Left lung (tissue), 10 donors: Measurements from ENCODE around the gene GPR153. TPM values are rescaled to one million over a fixed set of nuclear protein-coding genes. Genes with fewer than 3 reads are reported as not detected.

Experiments used
- ATAC-seq: fragments of 200-7000 bp; cut with Tn5 transposase; one replicate; pipeline ENCODE4 v1.9.1; 2020; ENCODE audit warnings: moderate library complexity
- DNase-seq, 4 donors: peaks; one replicate each; pipeline ENCODE4 v3.0.0-alpha.2; 2013 to 2020
- H3K27ac ChIP-seq, 2 donors: fragments of 200-600 bp; sonication (generic) in 1 of 2; one replicate each; pipeline versions ENCODE4 v1.5.0 to v1.8.0; 2020 to 2021
- H3K27me3 ChIP-seq, 2 donors: fragments of 200-600 bp; sonication (generic) in 1 of 2; one replicate each; pipeline versions ENCODE4 v1.5.0 to v1.8.0; 2020 to 2021
- H3K36me3 ChIP-seq, 2 donors: fragments of 200-600 bp; sonication (generic) in 1 of 2; one replicate each; pipeline versions ENCODE4 v1.5.0 to v1.8.0; 2020 to 2021
- H3K4me1 ChIP-seq, 2 donors: fragments of 200-600 bp; one replicate each; pipeline ENCODE4 v1.8.0; 2021
- H3K4me3 ChIP-seq, 2 donors: fragments of 200-600 bp; sonication (generic) in 1 of 2; one replicate each; pipeline versions ENCODE4 v1.5.0 to v1.8.0; 2020 to 2021; ENCODE audit warnings: mild to moderate bottlenecking in 1 of 2
- H3K9me3 ChIP-seq, 2 donors: fragments of 200-600 bp; sonication (generic) in 1 of 2; one replicate each; pipeline versions ENCODE4 v1.5.0 to v1.8.0; 2020 to 2021
- CTCF ChIP-seq, 2 donors: fragments of 200-600 bp; sonication (generic) in 1 of 2; IDR thresholded peaks; one replicate each; pipeline versions ENCODE4 v1.5.0 to v1.8.0; 2021; ENCODE audit warnings: antibody characterized with exemption in 2 of 2
- intact Hi-C, 2 donors: fragments of 100-400 bp; cut with DNase I; formaldehyde crosslinking; loops; one replicate each; pipeline versions ENCODE4 v1.11.2 to v1.14.2; 2022
- polyA plus RNA-seq, 6 donors: library from polyadenylated mRNA; unstranded; fragments of 120-200 nt; gene quantifications; one replicate each; pipeline ENCODE4 v1.2.1, GENCODE V29; 2013; ENCODE audit not compliant: insufficient read length in 6 of 6
- total RNA-seq, 2 donors: library from RNA; stranded (reverse); fragmentation: NEBNext Ultra II Directional; extraction: Animal tissue kit (Norgen Biotek cat#: 25700); gene quantifications; one replicate each; pipeline ENCODE4 v1.2.1, GENCODE V29; 2021
- donor health status: DM: no; HTN: yes; CAD: no.
- donor health status: DM: no; HTN: no; CAD: no.

Gene GPR153
- total and polyA plus RNA-seq, 8 donors = 13.8 to 31.6 (median 18.0) TPM

GRCh38 chr1:6239950-6240768 lies 20.7 kb downstream of the GPR153 start:
- Histone ChIP-seq H3K27ac (no peak overlapping the region), H3K4me3 (no peak overlapping the region), H3K4me1 (peaks cover 2 to 22% of the 10 kb centered on the region in 2 donors), H3K27me3 (peaks cover 40 to 76% of the 10 kb centered on the region in 2 donors), H3K36me3 (no peaks in the 10 kb centered on the region), H3K9me3 (no peaks in the 10 kb centered on the region)
- TF ChIP-seq CTCF (IDR thresholded peaks at IDR 0.05) = no peak
- intact Hi-C loops = no loop called here
- DNase-seq (no peak), ATAC-seq (no peak)

DNA sequence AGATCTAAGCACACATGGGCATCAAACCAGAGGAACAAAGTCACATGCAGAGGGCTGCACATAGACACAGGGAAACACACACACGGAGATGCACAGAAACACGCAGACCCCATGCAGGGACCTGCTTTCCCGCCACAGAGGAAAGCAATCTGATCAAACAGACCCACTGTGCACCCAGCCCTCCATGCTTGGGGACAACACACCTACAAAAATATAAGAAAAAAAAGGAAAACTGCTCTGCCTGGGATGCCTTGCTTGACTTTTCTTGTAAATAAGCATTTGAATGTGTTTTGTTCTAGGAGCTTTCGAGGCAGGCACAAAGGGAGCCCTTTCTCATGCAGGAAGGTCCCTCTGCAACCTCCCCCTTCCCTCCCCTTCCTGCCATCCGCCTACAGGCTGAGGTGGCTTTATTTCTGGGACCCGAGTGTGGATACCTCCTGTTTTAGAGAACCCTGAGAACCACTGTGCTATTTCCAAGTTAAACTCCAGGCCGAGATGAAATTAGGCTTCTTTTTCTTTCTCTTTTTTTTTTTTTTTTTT lies 21.6 kb downstream of the GPR153 start:
- no peak for ATAC-seq
- Histone ChIP-seq H3K4me3 (no peak overlapping the region), H3K27ac (no peak overlapping the region), H3K27me3 (peaks cover 36 to 68% of the 10 kb centered on the region in 2 donors), H3K36me3 (no peaks in the 10 kb centered on the region), H3K4me1 (peaks cover 10 to 28% of the 10 kb centered on the region in 2 donors), H3K9me3 (no peaks in the 10 kb centered on the region)
- intact Hi-C loops = no loop called here
- DNase-seq = no peak
- TF ChIP-seq CTCF (IDR thresholded peaks at IDR 0.05) = no peak

DNA sequence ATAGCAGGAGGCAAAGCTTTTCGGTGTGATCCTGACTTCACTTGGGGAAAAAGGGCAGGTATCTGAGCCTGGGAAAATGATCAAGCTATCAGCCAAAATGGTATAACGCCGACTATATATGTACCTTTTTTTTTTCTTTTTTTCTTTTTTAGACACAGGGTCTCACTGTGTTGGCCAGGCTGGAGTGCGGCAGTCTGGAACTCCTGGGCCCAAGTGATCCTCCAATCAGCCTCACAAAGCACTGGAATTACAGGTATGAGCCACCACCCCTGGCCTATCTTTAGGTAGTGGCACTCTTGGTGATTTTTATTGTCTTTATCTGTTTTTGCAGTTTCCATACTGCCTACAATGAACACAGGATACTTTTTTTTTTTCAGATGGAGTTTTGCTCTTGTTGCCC lies 23.8 kb downstream of the GPR153 start:
- peaks cover 0 to 20% of the 10 kb centered on the region in 2 donors for H3K36me3 ChIP-seq
- no peak overlapping the region for H3K4me3 ChIP-seq
- no peak for ATAC-seq
- TF ChIP-seq CTCF (IDR thresholded peaks at IDR 0.05) = no peak
- peaks cover 14 to 46% of the 10 kb centered on the region in 2 donors for H3K27me3 ChIP-seq
- DNase-seq = no peak
- intact Hi-C loops = no loop called here
- H3K27ac ChIP-seq = no peak overlapping the region
- H3K9me3 ChIP-seq = no peaks in the 10 kb centered on the region
- H3K4me1 ChIP-seq = peaks cover 12 to 20% of the 10 kb centered on the region in 2 donors

GRCh38 chr1:6235296-6235677 lies 25.6 kb downstream of the GPR153 start:
- H3K27me3 ChIP-seq = peaks cover 0 to 28% of the 10 kb centered on the region in 2 donors
- no peaks in the 10 kb centered on the region for H3K9me3 ChIP-seq
- H3K36me3 ChIP-seq = peaks cover 0 to 38% of the 10 kb centered on the region in 2 donors
- no peak for TF ChIP-seq CTCF (IDR thresholded peaks at IDR 0.05)
- ATAC-seq (peak; percentile 13), DNase-seq (no peak)
- intact Hi-C loops = no loop called here
- H3K4me3 ChIP-seq = peak overlapping the region; percentile 59 to 75
- peaks cover 12 to 15% of the 10 kb centered on the region in 2 donors for H3K4me1 ChIP-seq
- peak overlapping the region in 1 of 2 donors; percentile 68 for H3K27ac ChIP-seq

DNA sequence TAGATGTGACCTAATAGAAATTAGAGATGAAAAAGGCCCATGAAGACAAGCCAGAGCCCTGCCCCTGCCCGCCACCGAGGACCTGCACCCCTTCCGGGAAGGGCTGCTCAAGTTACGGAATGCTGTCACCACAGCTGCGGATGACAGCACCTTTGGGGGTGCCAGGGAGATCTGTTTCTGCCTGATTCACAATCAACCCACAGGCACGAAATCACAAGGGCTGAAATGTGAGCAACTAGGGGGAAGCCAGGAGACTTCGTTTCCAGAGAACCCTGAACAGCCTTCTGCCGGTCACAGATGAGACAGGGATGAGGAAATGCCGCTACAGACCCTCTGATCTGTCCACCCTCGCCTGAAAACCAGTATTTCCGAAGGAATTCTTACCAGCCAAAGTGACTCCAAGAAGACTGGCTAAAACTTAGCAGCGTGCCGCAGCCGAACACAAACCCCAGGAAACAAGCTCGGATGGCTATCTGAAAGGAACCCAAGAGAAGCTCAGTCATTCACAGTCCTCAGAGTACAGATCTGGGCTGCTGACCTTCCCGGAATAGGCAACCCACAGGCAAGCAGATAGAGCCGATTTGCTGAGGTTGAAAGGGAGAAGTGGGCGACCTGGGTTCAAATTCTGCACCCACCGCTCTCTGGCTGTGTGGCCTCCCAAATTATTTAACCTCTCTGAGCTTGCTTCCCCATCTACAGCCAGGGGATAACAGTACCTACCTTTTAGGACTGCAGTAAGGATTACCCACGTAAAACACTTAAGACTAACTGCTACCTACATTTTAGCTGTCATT lies 26.2 kb downstream of the GPR153 start:
- Histone ChIP-seq H3K27me3 (peaks cover 0 to 22% of the 10 kb centered on the region in 2 donors), H3K36me3 (peaks cover 0 to 44% of the 10 kb centered on the region in 2 donors), H3K27ac (no peak overlapping the region), H3K4me1 (peaks cover 12 to 15% of the 10 kb centered on the region in 2 donors), H3K9me3 (no peaks in the 10 kb centered on the region), H3K4me3 (peak overlapping the region; percentile 59 to 75)
- DNase-seq = no peak
- no peak for ATAC-seq
- TF ChIP-seq CTCF (IDR thresholded peaks at IDR 0.05) = no peak
- intact Hi-C loops = no loop called here
